GM21423 (cell line): ENCODE results near the gene MZT2A.
"Not testable (repeated sequence)": the region's sequence is repeated elsewhere in the genome, so short reads cannot be mapped to it uniquely, and the experiment has no call there.

Experiments
- ATAC-seq: cut with Tn5 transposase; IDR thresholded peaks from one replicate; pipeline ENCODE4 v1.9.1; 2021; ENCODE audit warnings: mild to moderate bottlenecking, moderate library complexity; ENCODE audit not compliant: unreplicated experiment

MZT2A gene

DNA sequence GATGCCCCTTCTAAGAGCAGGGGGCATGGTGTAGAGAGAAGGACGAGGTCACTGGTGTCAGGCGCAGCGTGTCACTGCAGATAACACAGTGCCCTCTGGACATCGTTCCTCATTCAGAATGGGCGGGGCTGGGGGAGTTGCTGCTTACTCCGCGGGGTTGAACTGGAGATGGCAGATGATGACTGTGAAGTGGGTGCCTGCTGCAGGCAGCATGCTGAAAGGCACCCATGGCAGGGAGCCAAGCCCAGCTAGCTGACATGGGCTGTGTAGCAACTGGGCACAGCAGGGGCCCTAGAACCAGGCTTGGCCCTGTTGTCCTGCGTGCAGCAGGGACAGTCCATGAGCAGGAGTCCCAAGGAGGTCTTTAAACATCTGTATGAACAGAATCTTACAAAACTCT lies 20.6 kb downstream of the MZT2A start:
- not testable (repeated sequence) for ATAC-seq

DNA sequence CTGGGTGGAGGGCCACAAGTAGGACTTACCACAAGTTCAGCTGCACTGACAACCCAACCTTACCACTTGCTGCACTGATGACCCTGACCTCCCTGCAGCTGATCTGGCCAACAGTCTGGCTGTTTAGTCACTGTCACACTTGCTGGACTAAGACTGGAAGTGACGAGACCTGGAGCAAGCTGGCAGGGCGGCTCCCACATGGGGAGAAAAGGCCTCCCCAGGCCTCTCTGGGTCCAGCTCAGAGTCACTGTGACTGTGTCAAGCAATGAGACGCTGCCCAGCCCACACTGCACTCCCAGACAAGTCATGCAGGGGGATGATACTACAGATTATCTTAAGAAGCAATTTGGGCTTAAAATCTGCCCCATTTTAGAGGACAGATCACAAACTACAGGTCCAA lies 21.3 kb downstream of the MZT2A start:
- not testable (repeated sequence) for ATAC-seq

DNA sequence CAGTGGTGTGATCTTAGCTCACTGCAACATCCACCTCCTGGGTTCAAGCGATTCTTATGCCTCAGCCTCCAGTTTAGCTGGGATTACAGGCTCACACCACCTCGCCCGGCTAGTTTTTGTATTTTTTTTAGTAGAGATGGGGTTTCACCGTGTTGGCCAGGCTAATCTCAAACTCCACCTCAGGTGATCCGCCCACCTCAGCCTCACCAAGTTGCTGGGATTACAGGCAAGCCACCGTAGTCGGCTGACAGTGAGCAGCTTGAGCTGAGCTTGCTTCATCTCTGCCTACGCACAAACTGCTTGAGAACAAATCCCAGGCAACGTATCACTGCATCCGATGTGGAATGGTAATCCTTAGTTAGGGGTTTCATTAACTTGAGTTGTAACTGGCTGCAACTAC lies 24.5 kb downstream of the MZT2A start:
- ATAC-seq, result not testable (repeated sequence)

DNA sequence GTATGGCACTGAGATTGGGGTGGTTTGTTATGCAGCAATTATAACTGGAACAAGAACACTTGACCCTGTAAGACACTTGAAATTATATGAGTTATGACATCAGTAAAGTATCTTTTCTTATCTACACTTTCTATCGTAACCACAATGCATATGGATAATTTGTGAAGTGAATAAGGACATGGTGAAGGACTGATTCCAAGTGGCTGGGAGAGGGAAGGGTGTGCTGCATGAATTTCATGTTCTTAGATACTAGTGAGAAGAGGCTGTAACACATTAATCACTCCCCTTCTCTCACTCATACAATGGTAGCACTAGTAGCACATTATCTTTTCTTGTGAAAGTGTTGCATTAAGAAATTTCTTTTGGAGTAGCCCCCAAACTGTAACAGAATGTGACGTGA lies 37.3 kb downstream of the MZT2A start:
- ATAC-seq, result not testable (repeated sequence)

DNA sequence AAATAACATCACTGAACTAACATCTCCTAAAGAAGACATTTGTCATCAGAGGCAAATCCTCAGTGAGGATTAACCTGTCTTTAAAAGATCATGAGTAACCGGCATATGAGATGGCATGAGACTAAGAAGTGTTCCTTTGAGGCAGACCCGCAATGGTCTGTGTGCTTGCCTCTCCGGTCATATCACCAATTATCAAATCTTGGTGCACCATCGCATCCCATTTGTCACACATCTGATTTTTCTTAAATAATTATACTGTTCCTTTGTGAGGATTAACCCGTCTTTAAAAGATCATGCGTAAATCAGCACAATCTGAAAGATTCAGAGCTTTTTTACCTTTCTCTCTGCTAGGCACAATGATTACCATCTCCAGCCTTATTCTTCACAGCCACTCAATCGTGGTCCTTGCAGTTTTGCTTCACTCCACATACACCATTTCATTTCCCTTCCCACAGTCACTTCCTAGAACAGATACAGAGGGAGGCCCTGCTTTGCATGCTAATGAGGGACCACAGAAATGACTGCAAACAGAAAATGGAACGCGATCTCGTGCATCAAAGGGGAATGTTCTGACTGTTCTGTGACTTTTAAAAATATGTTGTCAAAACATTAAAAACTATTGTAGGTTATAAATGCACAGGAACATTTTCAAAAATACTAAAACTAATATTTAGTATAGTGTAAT lies 40.8 kb downstream of the MZT2A start:
- peak; percentile 66 for ATAC-seq

DNA sequence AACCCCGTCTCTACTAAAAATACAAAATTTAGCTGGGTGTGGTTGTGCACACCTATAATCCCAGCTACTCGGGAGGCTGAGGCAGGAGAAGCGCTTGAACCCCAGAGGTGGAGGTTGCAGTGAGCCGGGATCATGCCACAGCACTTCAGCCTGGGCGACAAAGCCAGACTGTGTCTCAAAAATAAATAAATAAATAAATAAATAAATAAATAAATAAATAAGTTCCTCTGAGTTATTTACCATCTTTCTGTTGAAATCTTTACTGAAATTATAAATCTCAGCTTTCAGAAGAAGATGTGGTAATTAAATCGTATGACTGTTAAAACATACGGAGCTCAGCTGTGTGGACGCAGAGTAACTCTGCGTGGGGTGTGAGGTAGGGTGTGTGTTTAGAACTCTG lies 44.2 kb downstream of the MZT2A start:
- ATAC-seq, result not testable (repeated sequence)

DNA sequence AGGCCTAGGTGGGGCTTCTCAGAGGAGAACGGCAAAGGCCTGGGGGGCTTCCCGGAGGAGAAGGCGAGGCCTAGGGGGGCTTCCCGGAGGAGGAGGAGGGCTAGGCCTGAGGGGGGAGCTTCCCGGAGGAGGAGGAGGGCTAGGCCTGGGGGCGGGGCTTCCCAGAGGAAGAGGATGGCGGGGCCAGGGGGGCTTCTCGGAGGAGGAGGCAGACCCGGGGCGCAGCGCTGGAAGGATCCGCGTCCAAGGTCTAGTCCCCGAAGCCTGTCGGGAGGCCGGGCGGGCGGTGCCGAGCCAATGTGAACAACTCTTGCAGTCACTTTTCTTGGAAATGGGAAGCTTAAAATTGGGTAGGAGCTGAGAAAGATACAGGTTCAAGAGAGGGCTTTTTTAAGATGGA lies 46.3 kb downstream of the MZT2A start:
- no peak for ATAC-seq

DNA sequence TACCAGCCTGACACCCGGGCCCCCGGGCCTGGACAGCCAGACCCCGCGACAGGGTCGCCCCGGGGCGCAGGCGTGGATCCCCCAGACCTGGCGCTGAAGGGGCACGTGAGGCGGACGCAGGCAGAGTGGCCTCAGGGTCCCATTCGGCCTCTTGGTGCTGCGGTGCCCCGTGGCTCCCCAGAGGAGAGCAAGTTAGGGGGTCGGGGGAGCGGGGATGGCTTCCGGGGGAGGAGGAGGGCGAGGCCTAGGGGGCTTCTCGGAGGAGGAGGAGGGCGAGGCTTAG lies 46.7 kb downstream of the MZT2A start:
- not testable (repeated sequence) for ATAC-seq

DNA sequence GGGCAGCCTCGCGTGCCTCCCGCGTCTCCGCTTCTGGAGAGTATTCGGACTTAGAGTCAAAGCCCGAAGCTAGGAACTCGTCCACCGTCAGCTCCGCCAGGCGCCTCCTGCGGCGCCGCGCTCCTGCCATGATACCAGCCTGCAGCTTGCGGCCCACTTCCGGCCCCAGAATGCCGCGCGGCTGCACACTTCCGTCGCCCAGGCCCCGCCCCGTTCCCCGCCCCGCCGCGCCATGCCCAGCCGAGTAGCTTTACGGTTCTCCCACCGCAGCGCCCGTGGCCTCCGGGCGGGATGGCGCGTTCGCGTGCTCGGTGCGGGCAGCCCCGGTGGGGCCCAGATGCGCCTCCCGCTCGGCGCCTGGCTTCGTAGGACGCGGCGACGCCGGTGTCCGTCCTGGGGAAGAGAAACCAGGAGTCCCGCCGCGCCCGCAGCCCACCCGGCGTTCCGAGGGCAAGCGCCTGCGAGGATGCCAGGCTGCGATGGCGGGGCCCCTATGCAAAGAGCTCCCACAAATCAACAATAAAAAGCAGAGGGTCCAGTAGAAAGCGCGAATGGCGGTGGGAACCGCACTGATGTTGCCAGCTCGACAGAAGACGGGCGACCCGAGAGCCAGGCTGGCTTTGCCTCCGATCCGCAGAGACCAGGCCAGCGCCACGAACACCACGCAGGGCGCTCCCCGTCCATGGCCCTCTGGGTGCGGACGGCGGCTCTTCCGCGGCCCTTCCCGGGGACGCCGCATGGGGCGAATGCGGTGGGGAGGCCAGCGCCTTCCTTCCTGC lies 47.3 kb downstream of the MZT2A start:
- not testable (repeated sequence) for ATAC-seq

DNA sequence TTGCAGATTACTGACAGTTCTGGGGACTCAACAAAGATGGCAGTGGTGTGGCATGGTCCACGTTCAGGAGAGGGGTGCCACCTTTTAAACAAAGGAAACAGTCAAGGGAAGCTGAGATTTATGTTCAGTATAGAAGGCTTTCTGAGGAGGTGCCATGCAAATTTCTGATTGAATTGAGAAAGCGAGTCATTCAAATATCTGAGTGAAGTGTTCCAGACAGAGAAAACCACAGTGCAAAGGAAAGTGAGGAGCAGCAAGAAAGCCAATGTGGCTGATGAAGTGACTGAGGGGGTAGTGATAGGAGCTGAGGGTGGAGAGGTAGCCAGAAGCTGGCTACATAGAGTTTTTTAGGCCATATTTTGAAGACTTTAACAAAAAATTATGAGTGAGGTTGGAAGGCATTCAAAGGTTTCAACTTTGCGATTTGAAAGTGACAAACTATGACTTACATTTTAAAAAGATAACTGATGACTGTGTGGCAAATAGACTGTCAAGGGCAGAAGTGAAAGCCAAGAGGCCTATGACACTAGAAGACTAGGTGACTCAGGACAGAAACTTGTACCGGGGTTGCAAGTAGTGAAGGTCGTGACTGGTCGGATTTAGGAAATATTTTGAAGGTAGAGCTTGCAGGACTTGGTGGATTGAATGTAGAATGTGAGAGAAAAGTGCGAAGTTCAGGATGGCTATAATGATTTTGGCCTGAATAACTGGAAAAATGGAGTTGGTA lies 51.3 kb downstream of the MZT2A start:
- not testable (repeated sequence) for ATAC-seq
